GM21529 (cell line): ENCODE data around the gene COL6A1.

ENCODE experiments used
- ATAC-seq: cut with Tn5 transposase; IDR thresholded peaks from one replicate; pipeline ENCODE4 v1.9.1; 2021; ENCODE audit not compliant: unreplicated experiment

Gene COL6A1, protein sequence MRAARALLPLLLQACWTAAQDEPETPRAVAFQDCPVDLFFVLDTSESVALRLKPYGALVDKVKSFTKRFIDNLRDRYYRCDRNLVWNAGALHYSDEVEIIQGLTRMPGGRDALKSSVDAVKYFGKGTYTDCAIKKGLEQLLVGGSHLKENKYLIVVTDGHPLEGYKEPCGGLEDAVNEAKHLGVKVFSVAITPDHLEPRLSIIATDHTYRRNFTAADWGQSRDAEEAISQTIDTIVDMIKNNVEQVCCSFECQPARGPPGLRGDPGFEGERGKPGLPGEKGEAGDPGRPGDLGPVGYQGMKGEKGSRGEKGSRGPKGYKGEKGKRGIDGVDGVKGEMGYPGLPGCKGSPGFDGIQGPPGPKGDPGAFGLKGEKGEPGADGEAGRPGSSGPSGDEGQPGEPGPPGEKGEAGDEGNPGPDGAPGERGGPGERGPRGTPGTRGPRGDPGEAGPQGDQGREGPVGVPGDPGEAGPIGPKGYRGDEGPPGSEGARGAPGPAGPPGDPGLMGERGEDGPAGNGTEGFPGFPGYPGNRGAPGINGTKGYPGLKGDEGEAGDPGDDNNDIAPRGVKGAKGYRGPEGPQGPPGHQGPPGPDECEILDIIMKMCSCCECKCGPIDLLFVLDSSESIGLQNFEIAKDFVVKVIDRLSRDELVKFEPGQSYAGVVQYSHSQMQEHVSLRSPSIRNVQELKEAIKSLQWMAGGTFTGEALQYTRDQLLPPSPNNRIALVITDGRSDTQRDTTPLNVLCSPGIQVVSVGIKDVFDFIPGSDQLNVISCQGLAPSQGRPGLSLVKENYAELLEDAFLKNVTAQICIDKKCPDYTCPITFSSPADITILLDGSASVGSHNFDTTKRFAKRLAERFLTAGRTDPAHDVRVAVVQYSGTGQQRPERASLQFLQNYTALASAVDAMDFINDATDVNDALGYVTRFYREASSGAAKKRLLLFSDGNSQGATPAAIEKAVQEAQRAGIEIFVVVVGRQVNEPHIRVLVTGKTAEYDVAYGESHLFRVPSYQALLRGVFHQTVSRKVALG

DNA sequence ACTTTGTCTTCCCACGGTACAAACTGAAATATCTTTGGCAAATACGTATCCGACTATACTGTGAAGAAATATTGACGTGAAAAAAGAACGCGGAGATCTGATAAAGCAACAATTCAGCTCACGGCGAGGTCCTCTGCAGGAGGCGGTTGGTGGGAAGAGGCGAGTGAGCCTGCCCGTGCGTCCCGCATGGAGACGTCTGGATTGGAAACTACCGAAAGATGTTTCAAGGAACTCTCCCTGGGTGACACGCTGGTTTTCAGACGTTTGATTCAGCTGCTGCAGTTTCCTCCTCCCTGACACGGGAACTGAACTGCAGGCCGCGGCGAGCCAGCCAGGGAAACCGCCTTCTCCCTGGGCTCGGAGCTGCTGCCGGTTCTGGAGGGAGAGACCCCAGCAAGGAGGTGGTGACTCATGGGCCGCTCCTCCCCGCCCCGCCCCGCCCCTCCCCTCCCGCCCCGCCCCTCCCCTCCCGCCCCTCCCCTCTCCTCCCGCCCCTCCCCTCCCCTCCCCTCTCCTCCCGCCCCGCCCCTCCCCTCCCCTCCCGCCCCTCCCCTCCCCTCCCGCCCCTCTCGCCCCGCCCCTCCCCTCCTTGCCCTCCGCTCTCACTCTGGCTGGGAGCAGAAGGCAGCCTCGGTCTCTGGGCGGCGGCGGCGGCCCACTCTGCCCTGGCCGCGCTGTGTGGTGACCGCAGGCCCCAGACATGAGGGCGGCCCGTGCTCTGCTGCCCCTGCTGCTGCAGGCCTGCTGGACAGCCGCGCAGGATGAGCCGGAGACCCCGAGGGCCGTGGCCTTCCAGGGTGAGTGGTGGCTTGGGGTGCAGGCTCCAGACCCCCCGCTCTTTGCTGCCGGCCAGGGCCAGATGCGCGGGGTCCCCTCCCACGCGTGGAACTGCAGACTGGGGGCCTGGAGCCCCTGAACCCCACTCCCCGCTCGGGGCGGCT is at the start of gene COL6A1:
COL6A1 (plus strand) TSS at position 620 of the 941 bp plus-strand sequence; CDS start at position 701, 81 bp downstream.
- no peak for ATAC-seq

DNA sequence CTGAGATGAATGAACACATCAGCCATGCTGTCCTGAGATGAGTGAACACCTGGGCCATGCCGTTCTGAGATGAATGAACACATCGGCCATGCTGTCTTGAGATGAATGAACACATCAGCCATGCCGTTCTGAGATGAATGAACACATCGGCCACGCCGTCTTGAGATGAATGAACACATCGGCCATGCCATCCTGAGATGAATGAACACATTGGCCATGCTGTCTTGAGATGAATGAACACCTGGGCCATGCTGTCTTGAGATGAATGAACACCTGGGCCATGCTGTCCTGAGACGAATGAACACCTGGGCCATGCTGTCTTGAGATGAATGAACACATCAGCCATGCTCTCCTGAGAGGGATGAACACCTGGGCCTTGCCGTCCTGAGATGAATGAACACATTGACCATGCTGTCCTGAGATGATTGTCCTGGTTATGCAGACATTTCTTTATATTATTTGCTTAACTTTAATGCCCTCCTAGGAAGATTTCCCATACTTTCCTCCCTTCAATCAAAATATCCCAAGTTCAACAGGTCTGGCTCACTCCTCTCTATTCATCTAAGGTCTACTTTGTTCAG is 48.6 kb upstream of the COL6A1 start:
- no peak for ATAC-seq

GRCh38 chr21:45934085-45934484 is 47.5 kb upstream of the COL6A1 start:
- no peak for ATAC-seq

DNA sequence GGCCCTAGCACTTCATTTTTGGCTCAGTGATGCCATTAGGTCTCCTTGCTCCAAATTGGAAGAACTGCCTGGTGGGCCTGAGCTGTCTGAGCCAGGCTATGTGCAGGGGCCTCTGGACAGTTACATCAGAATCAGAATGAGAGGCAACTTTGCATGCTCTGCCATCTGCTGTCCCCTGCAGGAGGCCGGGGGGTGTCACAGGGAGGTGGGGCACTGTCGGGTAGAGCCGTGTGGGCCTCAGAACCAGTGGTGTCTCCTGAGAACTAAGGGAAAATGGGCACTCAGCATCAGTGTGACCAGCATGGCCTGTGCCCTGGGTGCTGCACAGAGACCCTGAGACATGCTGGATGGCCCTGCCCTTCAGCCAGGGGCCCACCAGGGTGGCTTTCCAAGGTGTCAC is 47.0 kb upstream of the COL6A1 start:
- no peak for ATAC-seq

- ATAC-seq = no peak
These were observed 45.9 kb upstream of the COL6A1 start for GRCh38 chr21:45935628-45936027.

DNA sequence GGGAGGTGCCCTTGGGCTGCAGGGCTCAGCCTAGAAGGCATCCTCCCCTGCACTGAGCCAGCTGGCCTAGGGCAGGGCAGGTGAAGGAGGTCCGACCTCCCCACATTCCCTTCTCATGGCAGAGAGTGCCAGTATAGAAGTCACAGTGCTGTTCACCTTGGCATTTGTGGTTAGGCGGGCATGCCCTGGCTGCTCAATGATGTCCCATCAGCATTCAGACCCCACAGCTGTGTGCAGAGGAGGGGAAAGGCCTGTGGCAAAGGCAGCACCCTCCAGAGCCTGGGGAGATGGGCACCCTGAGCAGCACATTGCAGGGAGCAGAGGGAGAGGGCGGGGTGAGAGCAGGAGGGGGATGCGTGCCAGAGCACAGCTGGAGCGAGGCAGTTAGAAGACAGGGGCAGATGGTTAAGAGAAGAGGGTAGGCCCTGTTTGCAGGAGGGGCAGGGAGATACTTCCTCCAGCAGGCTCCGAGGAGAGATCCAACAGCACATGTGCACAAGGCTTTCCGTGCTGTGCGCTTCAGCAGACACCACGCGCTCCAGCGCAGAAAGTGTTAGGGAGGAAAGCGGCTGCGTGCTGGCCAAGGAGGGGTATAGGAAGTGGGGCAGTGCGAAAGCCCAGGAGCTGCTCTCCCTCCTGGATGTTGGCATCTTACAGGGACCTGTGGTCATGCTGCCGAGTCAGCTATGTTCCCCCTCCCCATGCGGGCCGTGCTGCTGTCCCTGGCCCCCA is 43.7 kb upstream of the COL6A1 start:
- ATAC-seq = no peak

DNA sequence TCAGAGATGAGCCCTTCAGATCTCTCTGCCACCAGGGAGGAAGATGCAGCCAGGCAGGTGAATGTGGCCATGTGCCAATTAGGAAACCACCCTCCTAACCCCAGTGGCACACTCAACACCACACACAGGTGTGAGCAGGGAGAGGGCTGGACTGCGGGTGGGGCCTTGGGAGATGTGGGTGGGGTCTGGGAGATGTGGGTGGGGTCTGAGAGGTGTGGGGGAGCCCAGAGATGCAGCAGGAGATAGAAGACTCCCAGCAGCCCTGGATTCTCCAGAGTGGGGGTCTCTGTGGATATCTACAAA is 43.2 kb upstream of the COL6A1 start:
- ATAC-seq = no peak

DNA sequence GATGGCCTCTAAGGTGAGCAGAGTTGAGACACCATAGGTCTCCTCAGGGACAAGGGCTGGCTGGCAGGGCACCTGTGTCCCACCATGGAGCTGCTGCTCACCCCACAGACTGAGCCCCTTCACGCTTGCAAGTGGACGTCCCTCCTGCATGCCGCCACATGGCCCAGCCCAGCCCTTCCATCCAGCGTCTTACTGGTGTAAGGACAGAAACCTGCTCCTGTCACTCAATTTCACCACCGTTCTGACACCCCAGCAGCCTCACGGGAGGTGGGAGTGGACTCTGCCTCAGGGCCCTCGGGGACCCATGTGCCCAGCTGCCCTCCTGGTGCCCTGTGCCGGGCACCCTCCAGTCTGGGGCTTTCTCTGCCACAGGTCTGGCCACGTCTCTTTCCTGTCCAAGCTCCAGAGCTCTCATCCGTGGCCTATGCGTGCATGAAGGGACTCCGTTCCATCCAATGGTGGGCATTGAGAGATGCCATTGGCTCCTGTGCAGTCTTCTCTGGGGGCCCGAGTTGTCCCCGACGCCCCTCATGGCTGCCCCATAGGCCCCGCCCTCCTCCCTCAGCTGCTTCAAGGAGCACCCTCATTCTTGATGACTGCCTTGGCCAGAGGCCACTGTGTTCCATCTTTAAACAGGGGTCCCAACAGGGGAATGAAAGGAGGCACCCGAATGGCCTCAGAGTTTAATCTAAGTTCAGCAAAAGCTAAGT is 42.6 kb upstream of the COL6A1 start:
- ATAC-seq = no peak

DNA sequence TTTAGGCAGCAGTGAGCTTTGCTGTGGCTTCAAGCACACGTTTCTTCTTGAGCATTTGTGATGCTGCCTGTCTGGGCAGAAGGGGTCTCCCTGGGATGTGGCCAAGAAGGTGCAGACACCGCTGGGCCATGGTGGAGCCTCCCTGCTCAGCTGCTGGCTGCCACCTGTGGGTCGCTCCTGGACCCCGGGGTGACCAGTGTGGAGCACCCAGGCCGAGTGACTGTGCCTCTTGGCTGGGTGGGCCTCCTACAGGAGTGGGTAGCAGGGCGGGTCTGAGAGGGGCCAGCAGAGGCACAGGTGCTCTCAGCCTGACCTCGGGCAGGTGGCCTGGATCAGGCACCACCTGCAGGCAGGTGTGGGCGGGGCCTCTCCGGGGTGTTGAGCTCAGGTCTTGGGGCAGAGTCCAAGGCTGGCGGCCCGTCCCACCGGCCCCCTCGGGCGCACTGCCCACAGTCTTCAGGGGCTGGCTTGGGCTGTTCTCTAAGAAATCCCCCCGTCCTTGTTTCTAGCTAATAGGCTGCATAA is 42.0 kb upstream of the COL6A1 start:
- no peak for ATAC-seq

DNA sequence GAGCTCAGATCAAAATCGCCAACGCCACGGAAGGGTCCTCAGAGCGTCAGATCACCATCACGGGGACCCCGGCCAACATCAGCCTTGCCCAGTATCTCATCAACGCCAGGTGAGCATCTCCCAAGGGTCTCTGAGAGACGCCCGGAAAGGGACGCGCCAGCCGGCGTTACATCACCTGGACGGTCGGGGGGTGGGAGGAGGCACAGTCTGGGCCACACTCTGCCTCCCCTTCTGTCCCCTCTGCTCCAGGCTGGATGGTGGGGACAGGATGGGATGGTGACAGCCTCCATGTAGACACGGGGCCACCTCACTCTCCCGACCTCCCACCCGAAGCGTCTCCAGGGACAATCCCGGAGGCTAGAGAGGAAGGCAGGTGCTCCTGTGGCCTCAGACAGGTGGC is 41.5 kb upstream of the COL6A1 start:
- no peak for ATAC-seq

- ATAC-seq = no peak
These were observed 40.8 kb upstream of the COL6A1 start for GRCh38 chr21:45940621-45941337.

GRCh38 chr21:45941338-45941710 is 40.2 kb upstream of the COL6A1 start:
- no peak for ATAC-seq

- ATAC-seq = no peak
These were observed 39.6 kb upstream of the COL6A1 start for GRCh38 chr21:45941717-45942546.

DNA sequence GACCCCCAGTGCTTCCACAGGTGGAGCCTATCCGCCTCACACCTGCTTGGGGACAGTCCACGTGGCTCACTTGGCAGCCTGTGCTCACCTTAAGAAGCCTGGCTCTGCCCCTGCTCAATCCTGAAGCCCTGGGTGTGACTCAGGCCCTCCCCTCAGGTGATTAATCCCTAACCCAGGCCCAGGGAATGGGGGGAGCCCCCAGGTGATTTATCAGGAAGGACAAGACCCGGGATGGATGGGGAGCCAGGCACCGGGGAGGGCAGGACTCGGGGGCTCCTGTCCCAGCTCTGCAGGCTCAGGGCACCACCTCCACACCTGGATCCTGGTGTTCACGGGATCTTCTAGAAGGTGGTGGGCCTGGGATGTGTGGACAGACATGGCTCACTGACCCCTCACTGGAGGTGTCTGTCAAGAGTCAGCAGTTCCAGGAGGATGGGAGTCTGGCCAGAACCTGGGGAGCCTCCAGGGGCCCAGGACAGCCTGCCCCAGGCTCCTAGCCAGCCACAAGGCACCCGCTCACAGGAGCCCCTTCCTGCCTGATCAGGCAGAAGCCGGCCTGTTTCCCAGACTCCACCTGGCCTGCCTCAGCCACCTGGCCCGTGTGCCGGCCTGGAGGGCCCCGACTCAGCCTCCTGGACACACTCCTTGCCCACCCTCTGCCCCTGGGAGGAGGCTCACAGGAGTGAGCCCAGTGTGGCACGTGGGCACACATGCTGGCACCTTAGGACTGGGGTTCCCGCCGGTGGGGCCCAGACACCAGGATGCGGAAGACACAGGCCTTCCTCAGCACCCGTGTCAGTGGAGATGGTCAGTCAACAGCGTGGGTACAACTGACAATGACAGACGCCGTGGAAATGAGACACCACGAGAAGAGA is 38.6 kb upstream of the COL6A1 start:
- ATAC-seq = no peak

DNA sequence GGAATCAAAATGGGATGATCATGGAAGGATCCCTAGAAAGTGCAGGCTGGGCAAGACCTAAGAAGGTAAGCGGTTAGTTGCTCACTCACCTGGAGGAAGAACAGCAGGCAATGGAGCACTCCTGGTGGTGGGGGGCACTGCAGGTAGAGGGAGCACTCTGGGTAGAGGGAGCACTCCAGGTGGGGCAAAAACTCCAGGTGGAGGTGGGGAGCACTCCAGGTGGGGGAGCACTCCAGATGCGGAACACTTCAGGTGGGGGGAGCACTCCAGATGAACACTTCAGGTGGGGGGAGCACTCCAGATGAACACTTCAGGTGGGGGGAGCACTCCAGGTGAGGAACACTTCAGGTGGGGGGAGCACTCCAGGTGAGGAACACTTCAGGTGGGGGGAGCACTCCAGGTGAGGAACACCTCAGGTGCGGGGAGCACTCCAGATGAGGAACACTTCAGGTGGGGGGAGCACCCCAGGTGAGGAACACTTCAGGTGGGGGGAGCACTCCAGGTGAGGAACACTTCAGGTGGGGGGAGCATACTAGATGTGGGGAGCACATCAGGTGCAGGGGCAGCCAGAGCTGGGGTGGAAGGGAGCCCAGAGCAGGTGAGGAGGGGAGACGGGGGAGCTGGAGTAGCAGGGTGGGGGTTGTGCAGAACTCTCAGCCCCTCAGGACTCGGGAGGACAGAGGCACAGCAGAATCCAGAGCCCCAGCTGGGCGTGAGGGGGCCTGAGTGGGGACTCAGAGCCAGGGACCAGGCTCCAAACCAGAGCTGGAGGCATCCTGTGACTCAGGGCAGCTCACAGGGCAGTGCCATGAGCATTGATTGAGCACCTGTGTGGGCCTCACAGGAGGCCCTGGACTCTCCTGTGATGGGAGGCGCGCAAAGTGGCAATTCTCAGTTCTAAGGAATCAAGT is 37.7 kb upstream of the COL6A1 start:
- ATAC-seq = no peak
